ENCODE measurements around the gene TYRO3. TPM values are rescaled to one million over a fixed set of nuclear protein-coding genes. Genes with fewer than 3 reads are reported as not detected.
"Not testable (repeated sequence)": the region's sequence is repeated elsewhere in the genome, so short reads cannot be mapped to it uniquely, and the experiment has no call there.

Gene TYRO3
- total RNA-seq, 1 donor from 2014 or later: 6.1 TPM

DNA sequence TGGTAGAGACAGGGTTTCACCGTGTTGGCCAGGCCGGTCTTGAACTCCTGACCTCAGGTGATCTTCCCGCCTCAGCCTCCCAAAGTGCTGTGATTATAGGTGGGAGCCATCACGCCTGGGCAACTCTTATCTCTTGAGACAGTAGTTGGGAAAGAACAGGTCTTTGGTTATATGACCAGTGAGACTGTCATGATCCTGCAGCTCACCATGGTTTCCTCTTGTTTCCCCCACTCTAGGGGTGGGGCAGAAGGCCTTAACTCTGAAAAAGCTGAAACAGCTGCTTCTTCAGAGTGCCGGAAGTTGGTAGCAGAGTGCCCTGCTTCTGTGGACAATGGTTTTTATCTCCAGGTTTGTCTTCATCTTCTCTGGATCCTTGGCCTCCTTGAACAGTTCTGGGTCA, 4.7 kb upstream of the TYRO3 start:
- DNase-seq (ENCODE audit: low read depth): no peak

GRCh38 chr15:41554915-41555314, 4.1 kb upstream of the TYRO3 start:
- DNase-seq (ENCODE audit: low read depth): no peak

- DNase-seq (ENCODE audit: low read depth): no peak
Measured at GRCh38 chr15:41556677-41557076, 2.3 kb upstream of the TYRO3 start.

- DNase-seq (ENCODE audit: low read depth): peak; percentile 73
Measured at GRCh38 chr15:41557673-41558399, 1.2 kb upstream of the TYRO3 start.

DNA sequence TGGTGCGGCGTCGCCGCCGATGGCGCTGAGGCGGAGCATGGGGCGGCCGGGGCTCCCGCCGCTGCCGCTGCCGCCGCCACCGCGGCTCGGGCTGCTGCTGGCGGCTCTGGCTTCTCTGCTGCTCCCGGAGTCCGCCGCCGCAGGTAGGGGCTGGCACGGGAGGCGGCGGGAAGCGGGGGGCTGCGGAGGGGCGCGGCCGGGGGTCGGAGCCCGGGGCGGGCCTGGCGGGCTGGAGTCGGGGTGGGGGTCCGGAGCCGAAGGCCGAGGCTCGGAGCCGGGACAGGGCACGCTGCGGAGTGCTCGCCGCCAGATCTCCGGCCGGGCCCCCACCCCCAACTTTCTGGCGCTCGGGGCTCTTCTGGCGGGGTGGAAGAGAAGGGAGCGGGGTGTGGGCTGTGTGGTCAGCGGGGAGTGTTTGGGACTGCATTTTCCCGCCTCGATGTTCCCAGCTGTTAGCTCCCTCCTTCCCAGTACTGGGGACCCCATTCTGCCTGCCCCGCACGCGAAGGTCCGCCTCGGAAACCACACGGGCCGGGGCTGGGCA, 299 bp downstream of the TYRO3 start:
- no peak for DNase-seq (ENCODE audit: low read depth)

- DNase-seq (ENCODE audit: low read depth): no peak
Measured at GRCh38 chr15:41560572-41560874, 1.5 kb downstream of the TYRO3 start.

DNA sequence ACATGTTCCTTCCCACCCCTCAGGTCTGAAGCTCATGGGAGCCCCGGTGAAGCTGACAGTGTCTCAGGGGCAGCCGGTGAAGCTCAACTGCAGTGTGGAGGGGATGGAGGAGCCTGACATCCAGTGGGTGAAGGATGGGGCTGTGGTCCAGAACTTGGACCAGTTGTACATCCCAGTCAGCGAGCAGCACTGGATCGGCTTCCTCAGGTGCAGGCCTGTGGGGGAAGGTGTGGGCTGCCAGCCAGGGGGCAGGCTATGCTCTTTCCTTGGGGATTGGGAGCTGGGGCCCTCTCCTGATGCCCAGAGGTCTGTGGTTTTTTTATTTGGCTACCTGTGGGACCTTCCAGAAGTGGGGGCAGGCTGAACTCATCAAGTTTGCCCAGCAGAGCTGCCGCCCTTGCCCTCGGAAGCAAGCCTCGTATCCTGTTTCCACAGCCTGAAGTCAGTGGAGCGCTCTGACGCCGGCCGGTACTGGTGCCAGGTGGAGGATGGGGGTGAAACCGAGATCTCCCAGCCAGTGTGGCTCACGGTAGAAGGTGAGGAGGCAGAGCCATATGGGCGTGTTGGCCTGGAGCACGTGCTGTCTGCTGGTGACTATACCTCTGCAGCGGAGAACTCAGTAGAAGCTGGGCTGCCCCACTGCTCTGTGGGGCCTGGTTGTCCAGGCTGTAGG, 2.2 kb downstream of the TYRO3 start:
- DNase-seq (ENCODE audit: low read depth): no peak

- no peak for DNase-seq (ENCODE audit: low read depth)
Measured at GRCh38 chr15:41561777-41562145, 2.7 kb downstream of the TYRO3 start.

DNA sequence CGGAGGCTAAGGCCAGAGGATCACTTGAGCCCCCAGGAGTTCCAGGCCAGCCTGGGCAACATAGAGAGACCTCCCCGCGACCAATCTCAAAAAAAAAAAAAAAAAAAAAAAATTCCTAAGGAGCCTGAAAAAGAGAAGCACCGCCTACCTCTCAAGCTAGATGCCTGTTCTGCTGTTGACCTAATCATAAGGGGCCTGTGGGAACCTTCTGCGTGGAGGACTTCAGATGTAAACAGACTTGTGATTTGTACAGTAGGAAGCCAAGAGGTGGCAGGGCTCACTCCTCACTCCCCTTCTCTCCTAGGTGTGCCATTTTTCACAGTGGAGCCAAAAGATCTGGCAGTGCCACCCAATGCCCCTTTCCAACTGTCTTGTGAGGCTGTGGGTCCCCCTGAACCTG, 3.2 kb downstream of the TYRO3 start:
- DNase-seq (ENCODE audit: low read depth): no peak

DNA sequence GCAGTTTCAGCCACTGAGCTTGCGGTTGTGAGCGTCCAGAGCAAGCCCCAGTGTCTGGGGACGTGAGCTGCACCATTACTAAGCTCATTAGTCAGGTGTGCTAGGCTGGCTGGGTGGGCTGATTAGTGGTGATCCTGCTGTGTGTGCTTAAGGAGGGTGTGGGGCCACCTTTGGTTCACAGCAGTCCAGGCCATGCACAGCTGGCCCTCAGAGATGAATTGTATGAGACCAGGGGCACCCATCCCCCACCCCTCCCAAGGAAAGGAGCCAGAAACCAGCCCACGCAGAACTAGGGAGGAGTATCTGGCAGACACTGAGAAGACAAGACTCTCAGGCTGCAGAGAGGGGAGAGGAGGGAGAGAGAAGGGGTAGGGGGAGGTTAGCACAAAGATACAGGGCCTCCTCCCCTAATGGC, 3.8 kb downstream of the TYRO3 start:
- no peak for DNase-seq (ENCODE audit: low read depth)

DNA sequence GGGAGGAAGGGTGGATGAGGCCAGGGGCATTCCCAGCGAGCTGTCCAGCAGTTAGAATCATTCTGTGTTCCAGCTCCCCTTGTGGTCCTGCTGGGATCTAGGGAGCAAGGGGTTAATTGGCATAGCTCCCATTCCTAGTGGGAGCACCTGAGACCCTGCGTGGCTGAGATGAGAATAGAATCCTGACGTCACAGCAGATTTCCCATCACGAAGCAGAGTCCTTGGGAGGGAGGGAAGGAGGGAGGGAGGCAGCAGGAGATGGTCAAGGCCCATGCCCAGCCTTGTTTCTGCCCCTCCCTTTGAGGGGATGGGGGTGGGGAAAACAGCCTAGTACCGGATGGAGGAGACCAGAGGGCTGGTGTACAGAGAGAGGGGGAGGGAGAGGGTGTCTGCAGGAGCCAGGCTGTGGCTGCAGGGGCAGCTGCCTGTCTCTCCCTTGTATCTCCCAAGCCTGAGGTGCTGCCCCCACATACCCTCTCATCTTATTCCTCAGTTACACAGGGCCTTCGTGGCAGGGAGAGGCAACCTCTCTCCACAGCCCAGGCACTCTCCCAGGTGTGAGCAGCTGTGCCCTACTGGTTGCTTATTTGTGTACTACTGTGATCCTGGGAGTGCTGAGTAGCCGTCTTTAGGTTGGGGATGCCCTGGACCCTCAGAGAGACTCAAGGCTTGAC, 5.4 kb downstream of the TYRO3 start:
- DNase-seq (ENCODE audit: low read depth): peak; percentile 21

- no peak for DNase-seq (ENCODE audit: low read depth)
Measured at GRCh38 chr15:41564960-41565502, 6.0 kb downstream of the TYRO3 start.

- DNase-seq (ENCODE audit: low read depth): no peak
Measured at GRCh38 chr15:41565702-41566101, 6.7 kb downstream of the TYRO3 start.

GRCh38 chr15:41566121-41566885, 7.3 kb downstream of the TYRO3 start:
- no peak for DNase-seq (ENCODE audit: low read depth)

GRCh38 chr15:41567261-41567660, 8.2 kb downstream of the TYRO3 start:
- DNase-seq (ENCODE audit: low read depth): no peak

GRCh38 chr15:41567862-41568261, 8.8 kb downstream of the TYRO3 start:
- DNase-seq (ENCODE audit: low read depth): no peak

- peak; percentile 19 for DNase-seq (ENCODE audit: low read depth)
Measured at GRCh38 chr15:41568350-41569017, 9.5 kb downstream of the TYRO3 start.

GRCh38 chr15:41569232-41569631, 10.2 kb downstream of the TYRO3 start:
- DNase-seq (ENCODE audit: low read depth): not testable (repeated sequence)

- no peak for DNase-seq (ENCODE audit: low read depth)
Measured at GRCh38 chr15:41570764-41571163, 11.8 kb downstream of the TYRO3 start.

- DNase-seq (ENCODE audit: low read depth): no peak
Measured at GRCh38 chr15:41571948-41572347, 12.9 kb downstream of the TYRO3 start.

- DNase-seq (ENCODE audit: low read depth): no peak
Measured at GRCh38 chr15:41572866-41573265, 13.9 kb downstream of the TYRO3 start.
